Panc1 (cell line): ENCODE measurements around the gene LCA5L.
A peak's percentile ranks its signal among the peaks of the same experiment; 100 is the strongest.

Experiments
- POLR2AphosphoS5 ChIP-seq: IDR thresholded peaks from 2 replicates; pipeline ENCODE4 v1.6.1; 2012; ENCODE audit warnings: mild to moderate bottlenecking, low read depth, low read length, moderate library complexity
- TF ChIP-seq, protein P1 (sequence below): fragments of 450-650 bp; IDR thresholded peaks from 2 replicates; pipeline ENCODE4 v1.5.1; 2017; ENCODE audit warnings: mild to moderate bottlenecking

DNA sequence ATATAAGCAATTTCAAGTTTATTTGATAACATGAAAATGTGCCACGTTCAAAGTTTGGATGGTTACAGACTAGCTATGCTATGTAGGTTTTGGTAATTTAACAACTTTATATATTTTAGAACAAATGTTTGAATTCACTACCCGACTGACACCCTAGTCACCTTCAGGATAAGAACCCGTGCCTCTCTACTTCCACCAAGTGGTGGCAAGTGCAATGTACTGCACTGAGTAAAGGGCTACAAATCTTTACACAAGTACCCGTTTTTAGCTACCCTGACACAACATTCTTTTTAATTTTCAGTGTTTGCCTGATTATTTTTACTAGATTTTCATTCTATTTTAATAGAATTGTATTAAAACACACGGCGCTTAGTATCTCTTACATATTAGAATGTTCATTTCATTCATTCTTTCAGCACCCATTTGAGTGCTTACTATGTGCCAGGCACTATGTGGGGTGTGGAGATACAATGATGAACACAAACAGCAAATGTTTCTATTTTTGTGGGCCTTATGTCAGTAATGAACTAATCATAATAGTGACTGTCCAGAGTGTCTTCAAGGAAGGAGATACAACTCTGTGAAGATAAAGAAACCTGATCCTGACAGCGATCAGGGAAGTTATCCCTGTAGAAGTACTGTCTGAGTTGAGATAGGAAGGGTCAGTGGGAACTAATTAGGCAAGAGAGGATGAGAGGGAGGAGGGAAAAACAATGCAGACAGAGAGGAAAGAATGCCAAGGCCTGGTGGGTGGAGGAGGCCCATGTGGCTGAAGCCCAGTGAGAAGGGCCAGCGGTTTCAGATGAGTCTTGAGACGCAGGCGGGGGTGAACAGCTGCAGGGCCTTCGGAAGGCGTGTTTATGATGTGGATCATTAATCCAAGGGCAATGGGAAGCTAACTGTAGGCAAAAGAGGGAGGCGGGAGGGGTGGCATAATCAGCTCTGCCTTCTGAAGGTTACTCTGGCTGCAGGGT is 3.8 kb downstream of the LCA5L start:
- TF ChIP-seq POLR2AphosphoS5: no peak
- TF ChIP-seq, protein P1, sequence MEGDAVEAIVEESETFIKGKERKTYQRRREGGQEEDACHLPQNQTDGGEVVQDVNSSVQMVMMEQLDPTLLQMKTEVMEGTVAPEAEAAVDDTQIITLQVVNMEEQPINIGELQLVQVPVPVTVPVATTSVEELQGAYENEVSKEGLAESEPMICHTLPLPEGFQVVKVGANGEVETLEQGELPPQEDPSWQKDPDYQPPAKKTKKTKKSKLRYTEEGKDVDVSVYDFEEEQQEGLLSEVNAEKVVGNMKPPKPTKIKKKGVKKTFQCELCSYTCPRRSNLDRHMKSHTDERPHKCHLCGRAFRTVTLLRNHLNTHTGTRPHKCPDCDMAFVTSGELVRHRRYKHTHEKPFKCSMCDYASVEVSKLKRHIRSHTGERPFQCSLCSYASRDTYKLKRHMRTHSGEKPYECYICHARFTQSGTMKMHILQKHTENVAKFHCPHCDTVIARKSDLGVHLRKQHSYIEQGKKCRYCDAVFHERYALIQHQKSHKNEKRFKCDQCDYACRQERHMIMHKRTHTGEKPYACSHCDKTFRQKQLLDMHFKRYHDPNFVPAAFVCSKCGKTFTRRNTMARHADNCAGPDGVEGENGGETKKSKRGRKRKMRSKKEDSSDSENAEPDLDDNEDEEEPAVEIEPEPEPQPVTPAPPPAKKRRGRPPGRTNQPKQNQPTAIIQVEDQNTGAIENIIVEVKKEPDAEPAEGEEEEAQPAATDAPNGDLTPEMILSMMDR: peak; percentile 77; the same call in 1 of the 2 replicates
